Activated naive CD4-positive, alpha-beta T cell treated with anti-CD3 and anti-CD28 coated beads, Interleukin-2, amount 50 U/mL, for 24 hours (primary cell): ENCODE measurements around the gene CCN5.
"Not testable (repeated sequence)": the region's sequence is repeated elsewhere in the genome, so short reads cannot be mapped to it uniquely, and the experiment has no call there.

Source experiments
- H3K27ac Mint-ChIP-seq: one replicate; pipeline ENCODE4 v1.8.0; 2021; ENCODE audit warnings: mild to moderate bottlenecking, mixed read lengths
- H3K27me3 Mint-ChIP-seq: one replicate; pipeline ENCODE4 v1.8.0; 2021; ENCODE audit warnings: mixed read lengths
- H3K36me3 Mint-ChIP-seq: one replicate; pipeline ENCODE4 v1.8.0; 2021; ENCODE audit warnings: mixed read lengths
- H3K4me1 Mint-ChIP-seq: one replicate; pipeline ENCODE4 v1.8.0; 2021; ENCODE audit warnings: mixed read lengths
- H3K4me3 Mint-ChIP-seq: one replicate; pipeline ENCODE4 v1.8.0; 2021; ENCODE audit warnings: mild to moderate bottlenecking, mixed read lengths
- H3K9me3 Mint-ChIP-seq: one replicate; pipeline ENCODE4 v1.8.0; 2021; ENCODE audit warnings: mixed read lengths

CCN5 gene

DNA sequence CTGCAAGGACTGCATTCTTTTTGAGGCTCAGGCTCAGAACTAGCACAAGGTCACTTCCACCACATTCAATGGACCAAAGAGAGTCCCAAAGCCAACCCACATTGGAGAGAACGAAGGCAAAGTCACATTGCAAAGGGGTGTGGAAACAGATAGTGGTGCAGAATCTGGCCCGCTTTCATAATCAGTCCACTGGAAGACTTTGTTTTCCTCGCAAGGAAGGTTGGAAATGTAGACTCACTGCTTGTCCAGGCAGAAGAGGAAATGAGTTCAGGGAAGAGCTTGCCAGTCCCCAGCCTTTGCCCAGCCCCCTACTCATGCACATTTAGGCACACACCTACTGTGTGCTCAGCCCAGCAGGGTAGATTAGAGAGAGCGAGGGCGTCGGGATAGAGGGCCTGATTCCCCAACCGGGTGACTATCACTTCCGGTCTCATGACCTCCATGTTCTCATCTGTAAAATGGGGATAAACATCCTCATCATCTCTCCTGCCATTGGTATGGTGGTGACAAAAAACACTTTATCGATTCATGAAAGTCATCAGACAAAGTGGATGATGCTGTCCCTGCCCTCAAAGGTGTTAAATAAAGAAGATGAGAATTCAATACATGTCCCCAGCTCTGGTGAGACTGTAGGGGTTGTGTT is 24.3 kb upstream of the CCN5 start:
- H3K4me3 Mint-ChIP-seq: no peak overlapping the region
- peaks cover 1% of the 10 kb centered on the region for H3K27me3 Mint-ChIP-seq
- H3K36me3 Mint-ChIP-seq: no peaks in the 10 kb centered on the region
- no peak overlapping the region for H3K27ac Mint-ChIP-seq
- H3K4me1 Mint-ChIP-seq: no peaks in the 10 kb centered on the region
- no peaks in the 10 kb centered on the region for H3K9me3 Mint-ChIP-seq

DNA sequence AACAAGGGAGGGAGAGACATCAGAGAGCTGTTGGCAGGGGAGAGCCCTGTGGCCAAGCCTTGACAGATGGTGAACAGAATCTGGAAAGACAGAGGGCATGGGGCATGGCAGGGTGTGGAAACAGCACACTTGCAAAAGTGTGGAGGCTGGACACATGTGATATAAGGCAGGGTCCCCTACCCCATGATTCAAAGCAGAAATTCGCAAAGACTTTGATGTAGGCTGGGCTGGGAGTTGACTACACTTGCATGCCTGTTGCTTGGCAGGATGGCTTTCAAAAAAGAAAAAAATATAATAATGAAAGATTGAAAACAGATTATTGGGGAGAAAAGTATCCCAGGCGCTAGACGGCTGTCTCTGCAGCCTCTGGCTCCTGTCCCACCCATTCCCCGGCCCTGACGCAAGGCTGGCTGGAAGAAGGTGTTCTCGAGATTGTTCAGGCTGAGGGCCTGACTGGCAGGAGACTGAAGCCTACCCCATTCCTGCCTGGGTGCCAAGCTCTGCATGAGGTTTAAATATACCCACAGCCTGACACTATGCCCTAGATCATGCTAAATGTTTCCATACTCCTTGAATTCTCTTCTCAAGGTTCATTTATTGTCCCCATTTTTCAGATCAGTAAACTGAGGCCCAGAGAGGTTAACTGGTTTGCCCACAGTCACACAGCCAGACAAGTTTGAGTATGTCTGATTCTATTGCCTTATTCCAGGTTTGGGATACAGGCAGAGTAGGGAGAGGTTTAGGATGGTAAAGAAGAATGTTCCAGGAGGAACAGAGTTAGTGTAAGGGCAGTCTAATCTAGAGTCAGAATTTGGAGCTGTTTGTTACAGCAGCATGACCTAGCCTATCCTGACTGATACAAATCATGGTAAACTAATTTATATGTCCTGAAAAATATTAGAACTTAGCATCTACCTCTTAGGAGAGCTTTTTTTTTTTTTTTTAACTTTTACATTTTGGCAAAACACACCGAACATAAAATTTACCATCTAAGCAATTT is 23.4 kb upstream of the CCN5 start:
- Mint-ChIP-seq H3K4me3 (no peak overlapping the region), H3K9me3 (no peaks in the 10 kb centered on the region), H3K27ac (no peak overlapping the region), H3K4me1 (no peaks in the 10 kb centered on the region), H3K27me3 (peaks cover 1% of the 10 kb centered on the region), H3K36me3 (no peaks in the 10 kb centered on the region)

DNA sequence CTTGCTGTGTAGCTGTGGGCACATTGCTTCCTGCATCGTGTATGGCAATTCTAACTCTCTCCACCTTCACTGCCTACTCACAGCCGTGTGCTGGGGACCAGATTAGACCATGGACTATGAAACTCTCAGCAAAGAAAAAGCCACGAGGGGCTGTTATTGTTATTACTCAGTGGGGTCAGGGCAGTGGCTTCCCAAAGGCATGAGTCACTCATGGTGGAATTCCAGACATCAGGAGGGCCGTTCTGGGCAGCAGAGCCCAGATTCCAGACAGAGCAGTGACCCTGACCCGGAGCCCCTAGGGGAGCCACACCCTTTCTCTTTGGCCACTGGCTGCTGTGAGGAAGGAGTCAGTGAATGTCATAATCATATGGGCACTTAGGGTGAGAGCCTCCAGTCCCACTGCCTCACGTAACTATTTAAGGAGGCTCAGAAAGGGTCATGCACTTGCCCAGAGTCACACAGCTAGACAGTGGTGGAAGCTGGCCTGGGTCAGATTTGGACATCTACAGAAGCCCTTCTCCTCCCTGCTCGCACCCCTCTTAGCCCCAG is 22.2 kb upstream of the CCN5 start:
- H3K4me3 Mint-ChIP-seq: no peak overlapping the region
- no peak overlapping the region for H3K27ac Mint-ChIP-seq
- H3K27me3 Mint-ChIP-seq: no peaks in the 10 kb centered on the region
- H3K9me3 Mint-ChIP-seq: no peaks in the 10 kb centered on the region
- H3K36me3 Mint-ChIP-seq: no peaks in the 10 kb centered on the region
- H3K4me1 Mint-ChIP-seq: no peaks in the 10 kb centered on the region

DNA sequence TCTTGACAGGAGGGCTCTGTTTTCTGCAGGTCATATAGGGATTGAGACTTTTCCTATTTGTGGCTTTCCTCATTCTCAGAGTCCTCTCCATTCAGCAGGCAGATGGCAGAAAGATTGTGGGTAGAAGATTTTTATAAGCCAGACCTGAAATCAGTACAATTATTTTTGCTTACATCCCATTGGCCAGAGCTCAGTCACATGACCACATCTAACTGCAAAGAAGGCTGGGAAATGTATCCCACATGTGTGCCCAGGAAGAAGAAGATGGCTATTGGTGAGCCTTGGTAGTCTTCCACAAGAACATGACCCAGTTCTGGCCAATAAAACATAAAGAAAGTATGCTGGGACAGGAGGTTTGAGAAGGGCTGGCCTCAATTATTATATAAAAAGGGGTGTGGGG is 21.5 kb upstream of the CCN5 start:
- no peak overlapping the region for H3K27ac Mint-ChIP-seq
- no peak overlapping the region for H3K4me3 Mint-ChIP-seq
- no peaks in the 10 kb centered on the region for H3K4me1 Mint-ChIP-seq
- no peaks in the 10 kb centered on the region for H3K9me3 Mint-ChIP-seq
- H3K36me3 Mint-ChIP-seq: no peaks in the 10 kb centered on the region
- H3K27me3 Mint-ChIP-seq: no peaks in the 10 kb centered on the region

DNA sequence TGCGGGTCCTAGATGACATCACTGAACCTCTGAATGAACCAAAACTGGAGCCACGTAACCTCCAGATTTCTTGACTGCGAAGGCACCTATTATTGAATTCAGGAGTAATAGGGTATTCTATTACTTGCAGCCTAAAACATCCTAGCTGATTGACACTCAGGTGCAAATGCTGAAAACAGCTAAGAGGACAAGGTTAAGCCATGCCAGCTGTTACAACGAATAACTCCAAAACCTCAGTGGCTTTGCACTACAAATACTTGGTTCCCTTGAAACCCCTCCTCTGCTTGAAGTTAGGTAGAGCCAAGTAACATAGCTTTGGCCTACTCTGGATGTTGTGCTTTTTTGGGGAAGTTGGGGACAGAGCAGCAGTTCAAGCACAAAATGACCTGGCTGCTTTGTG is 21.0 kb upstream of the CCN5 start:
- Mint-ChIP-seq H3K27ac (no peak overlapping the region), H3K4me3 (no peak overlapping the region), H3K36me3 (no peaks in the 10 kb centered on the region), H3K27me3 (no peaks in the 10 kb centered on the region), H3K4me1 (no peaks in the 10 kb centered on the region), H3K9me3 (no peaks in the 10 kb centered on the region)

DNA sequence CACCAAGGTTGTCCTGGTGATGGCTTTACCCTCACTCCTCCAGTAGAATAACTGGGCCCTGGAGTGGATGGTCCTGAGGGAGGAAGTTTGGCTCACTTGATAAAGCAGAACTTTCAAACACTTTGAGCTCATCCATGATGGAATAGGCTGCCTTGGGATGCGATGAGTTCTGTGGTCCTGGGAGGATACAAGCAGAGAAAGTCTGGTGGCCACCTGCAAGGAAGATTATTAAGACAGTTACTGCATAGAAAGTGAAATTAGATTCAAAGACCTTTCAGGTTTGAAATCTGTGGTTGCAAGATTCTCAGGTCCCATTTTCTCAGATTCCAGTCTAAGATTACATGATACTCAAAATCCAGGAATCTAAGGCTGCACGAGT is 19.9 kb upstream of the CCN5 start:
- Mint-ChIP-seq H3K4me1 (no peaks in the 10 kb centered on the region), H3K4me3 (no peak overlapping the region), H3K27ac (no peak overlapping the region), H3K9me3 (no peaks in the 10 kb centered on the region), H3K36me3 (no peaks in the 10 kb centered on the region), H3K27me3 (no peaks in the 10 kb centered on the region)

DNA sequence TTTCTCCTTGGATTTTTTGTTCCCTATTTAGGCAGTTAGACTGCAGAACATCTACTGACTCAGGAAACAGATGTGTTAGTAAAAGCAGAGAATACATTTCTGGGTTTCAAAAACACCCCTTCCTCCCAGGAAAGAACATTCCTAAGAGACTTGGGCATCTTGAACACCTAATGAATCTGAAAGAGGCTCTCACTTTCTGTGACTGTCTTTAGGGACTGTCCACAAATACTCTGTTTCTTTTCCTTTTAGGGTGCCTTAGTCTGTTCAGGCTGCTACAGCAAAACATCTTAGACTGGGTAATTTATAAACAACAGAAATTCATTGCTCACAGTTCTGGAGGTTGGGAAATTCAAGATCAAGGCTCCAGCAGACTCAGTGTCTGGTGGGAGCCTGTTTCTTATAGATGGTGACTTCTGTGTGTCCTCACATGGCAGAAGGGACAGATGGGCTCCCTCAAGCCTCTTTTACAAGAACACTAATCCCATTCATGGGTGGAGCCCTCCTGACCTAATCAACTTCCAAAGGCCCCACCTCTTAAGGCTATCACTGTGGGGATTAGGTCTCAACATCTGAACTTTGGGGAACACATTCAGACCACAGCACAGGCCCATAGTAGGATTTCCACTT is 19.4 kb upstream of the CCN5 start:
- Mint-ChIP-seq H3K4me3 (no peak overlapping the region), H3K27ac (no peak overlapping the region), H3K27me3 (no peaks in the 10 kb centered on the region), H3K4me1 (no peaks in the 10 kb centered on the region), H3K9me3 (no peaks in the 10 kb centered on the region), H3K36me3 (no peaks in the 10 kb centered on the region)

DNA sequence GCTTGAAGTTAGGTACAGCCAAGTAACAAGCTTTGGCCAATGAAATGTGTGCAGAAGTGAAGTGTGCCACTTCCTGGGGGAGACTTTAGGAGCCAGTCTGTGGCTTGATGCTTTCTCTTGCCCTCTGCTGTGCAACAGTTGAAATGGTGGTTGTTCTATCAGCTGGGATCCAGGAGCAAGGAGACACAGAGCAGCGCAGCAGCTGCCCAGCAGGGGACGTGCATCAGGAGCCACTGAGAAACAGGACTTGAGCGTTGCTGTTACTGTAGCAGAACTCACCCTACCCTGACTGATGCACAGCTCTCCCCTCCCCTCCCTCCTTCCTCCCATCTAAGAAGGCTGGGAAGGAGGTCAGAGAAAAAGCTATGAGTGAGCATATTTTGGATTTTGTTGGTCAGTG is 18.9 kb upstream of the CCN5 start:
- H3K27me3 Mint-ChIP-seq: no peaks in the 10 kb centered on the region
- no peak overlapping the region for H3K27ac Mint-ChIP-seq
- H3K9me3 Mint-ChIP-seq: no peaks in the 10 kb centered on the region
- H3K36me3 Mint-ChIP-seq: no peaks in the 10 kb centered on the region
- H3K4me1 Mint-ChIP-seq: no peaks in the 10 kb centered on the region
- no peak overlapping the region for H3K4me3 Mint-ChIP-seq

DNA sequence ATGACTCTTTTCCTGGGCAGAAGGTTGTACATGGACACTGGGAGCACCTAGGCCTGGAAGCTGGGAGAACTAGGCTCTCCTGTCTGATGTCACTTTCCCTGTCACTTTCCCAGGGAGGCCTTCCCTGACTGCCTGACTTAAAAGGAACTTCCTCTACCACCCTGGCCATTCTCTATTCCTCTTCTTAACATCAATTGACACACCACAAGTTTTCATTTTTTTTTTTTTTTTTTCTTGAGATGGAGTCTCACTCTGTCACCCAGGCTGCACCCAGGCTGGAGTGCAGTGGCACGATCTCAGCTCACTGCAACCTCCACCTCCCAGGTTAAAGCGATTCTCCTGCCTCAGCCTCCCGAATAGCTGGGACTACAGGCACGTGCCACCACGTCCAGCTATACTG is 18.1 kb upstream of the CCN5 start:
- H3K27ac Mint-ChIP-seq, H3K4me1 Mint-ChIP-seq, H3K9me3 Mint-ChIP-seq, H3K4me3 Mint-ChIP-seq, H3K36me3 Mint-ChIP-seq, H3K27me3 Mint-ChIP-seq: not testable (repeated sequence)

DNA sequence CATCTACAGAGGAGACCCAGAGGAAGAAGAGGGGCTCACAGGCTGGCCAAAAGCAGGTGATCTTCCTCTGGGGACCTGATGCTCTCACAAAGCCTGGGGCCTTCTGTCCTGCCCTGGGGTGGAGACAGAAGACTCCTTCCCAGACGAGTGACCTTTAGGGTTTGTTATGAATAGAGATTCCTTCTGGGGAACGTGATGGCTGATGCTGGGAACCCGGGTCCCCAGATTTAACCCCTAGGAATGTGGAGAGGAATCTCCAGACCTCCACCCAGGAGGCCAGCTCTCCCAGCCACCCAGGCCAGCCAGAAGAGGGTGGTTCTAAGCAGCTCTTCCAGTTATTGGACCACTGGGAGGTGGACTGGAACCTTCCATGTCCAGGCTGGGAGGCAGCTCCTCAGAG is 16.8 kb upstream of the CCN5 start:
- Mint-ChIP-seq H3K4me1 (no peaks in the 10 kb centered on the region), H3K36me3 (no peaks in the 10 kb centered on the region), H3K27me3 (no peaks in the 10 kb centered on the region), H3K9me3 (no peaks in the 10 kb centered on the region), H3K27ac (no peak overlapping the region), H3K4me3 (no peak overlapping the region)

DNA sequence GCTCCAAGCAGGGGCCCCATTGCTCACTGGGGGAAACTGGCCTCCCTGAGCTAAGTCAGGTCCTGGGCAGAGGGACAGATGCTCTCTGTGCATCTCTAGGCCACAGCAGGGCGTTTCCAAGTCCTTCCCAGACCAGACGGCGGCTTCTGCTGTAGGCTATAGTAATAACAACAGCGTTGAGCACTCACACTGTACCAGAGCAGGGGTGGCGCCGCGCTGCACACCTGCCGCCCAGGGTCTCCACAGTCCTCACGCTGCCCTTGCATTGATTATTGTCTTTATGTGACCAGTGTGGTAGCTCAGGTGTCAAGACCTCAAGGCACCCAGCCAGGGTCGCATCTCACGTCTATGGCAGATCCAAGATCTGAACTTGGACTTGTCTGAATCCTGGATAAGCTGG is 14.9 kb upstream of the CCN5 start:
- Mint-ChIP-seq H3K27me3 (no peaks in the 10 kb centered on the region), H3K4me3 (no peak overlapping the region), H3K4me1 (no peaks in the 10 kb centered on the region), H3K27ac (no peak overlapping the region), H3K36me3 (no peaks in the 10 kb centered on the region), H3K9me3 (no peaks in the 10 kb centered on the region)

DNA sequence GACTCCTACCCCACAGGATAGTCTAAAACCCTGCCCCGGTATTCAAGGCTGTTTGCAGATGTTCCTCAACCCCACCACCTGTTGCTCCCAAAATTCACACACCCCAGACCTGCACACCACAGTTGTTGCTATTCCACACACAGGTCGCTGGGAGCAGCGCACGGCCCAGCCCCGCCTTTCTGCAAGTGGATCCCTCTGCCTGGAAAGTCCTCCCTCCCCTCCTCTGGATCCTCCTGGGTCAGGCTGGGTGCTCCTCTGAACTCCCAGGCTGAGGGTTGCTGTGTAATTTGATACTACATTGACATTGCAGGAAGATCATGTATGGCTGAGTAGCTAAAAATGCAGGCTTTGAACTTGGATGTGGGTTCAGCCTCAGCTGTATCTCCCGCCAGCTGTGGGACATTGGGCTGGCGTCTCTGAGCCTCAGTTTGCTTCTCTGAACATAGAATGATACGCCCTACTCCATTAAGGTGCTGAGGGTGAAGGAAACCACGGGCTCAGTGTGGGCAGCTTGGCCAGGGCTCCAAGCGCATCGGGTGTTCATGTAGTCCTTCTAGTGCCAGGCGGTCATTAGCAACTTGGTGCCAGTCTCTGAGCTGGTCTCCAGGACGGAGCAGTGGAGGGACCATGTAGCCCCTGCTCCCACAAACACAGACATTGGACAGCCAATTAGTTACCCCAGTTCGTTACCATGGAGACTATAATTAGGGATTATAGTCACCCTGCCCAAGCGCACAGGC is 13.9 kb upstream of the CCN5 start:
- H3K4me1 Mint-ChIP-seq: no peaks in the 10 kb centered on the region
- H3K27ac Mint-ChIP-seq: no peak overlapping the region
- no peaks in the 10 kb centered on the region for H3K9me3 Mint-ChIP-seq
- H3K4me3 Mint-ChIP-seq: no peak overlapping the region
- H3K27me3 Mint-ChIP-seq: no peaks in the 10 kb centered on the region
- no peaks in the 10 kb centered on the region for H3K36me3 Mint-ChIP-seq

DNA sequence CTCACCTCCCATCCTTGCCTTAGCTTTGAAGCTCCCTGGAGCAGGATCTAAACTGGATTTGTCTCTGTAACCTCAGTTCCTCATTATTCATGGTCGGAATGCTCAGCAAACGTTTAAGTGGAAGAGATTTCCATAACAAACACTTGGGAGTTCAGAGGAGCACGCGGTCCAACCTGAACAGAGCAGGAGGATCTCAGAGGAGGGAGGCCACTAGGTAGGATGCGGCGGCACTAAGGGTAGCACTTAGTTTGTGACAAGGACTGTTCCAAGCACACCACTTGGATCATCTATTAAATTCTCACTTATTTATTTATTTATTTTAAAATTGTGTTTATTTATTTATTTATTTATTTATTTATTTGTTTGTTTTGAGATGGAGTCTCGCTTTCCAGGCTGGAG is 13.3 kb upstream of the CCN5 start:
- Mint-ChIP-seq H3K36me3 (no peaks in the 10 kb centered on the region), H3K4me1 (no peaks in the 10 kb centered on the region), H3K27ac (no peak overlapping the region), H3K4me3 (no peak overlapping the region), H3K9me3 (no peaks in the 10 kb centered on the region), H3K27me3 (no peaks in the 10 kb centered on the region)

DNA sequence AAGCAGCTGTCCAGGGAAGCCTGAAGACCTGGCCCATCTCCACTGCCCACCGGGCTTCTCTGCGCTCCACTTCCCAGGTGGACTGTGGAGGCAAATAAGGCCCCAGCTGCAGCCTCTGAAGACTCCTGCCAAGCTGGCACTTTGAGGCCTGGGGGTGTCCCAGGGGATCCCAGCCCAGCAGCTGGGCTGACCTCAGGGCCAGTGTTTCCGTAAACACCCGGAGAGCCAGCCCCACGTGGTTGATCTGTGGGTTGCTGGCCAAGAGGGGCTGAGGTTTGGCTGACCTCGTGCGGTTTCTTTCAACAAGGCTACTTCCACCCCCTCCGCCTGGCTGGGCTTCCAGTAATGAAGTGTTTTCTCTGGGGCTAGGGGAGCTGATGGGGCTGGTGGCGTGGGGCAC is 12.4 kb upstream of the CCN5 start:
- H3K9me3 Mint-ChIP-seq: no peaks in the 10 kb centered on the region

DNA sequence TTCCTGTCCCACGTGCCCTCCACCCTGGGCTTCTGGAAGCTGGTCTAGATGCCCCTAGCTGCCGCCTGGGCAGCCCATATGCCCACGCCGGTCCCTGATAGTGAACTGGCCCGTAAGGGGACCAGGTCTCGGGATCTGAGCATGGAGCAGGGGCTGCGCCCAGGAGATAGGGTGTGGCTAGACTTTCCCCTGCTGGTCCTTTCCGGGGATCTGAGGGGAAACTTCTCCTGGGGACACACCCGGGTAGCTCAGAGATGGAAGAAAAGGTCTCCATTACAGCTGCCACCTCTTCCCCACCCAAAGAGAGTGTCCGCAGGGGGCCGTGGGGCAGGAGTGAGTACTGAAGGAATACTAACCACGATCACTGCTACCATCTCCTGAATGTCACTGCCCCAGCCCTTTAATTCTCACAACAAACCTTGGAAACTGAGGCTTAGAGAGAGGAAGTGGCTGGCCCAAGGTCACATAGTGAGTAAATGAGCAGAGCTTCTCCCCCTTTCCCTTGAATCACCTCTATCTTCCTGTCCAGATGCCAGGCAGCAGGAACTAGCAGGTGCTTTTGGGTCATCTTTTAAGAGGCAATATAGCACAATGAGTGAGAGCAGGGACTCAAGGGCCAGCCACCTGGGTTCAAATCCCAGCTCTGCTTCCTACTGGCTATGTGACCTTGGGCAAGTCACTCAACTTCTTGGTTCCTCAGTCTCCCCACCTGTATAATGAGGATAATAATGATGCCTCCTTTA is 11.8 kb upstream of the CCN5 start:
- H3K27me3 Mint-ChIP-seq: no peaks in the 10 kb centered on the region
- H3K27ac Mint-ChIP-seq: no peak overlapping the region
- H3K9me3 Mint-ChIP-seq: no peaks in the 10 kb centered on the region
- no peaks in the 10 kb centered on the region for H3K4me1 Mint-ChIP-seq
- H3K4me3 Mint-ChIP-seq: no peak overlapping the region
- H3K36me3 Mint-ChIP-seq: no peaks in the 10 kb centered on the region

More for the DNA sequence above, 12.4 kb upstream of the CCN5 start:
- Mint-ChIP-seq H3K36me3 (no peaks in the 10 kb centered on the region), H3K27ac (no peak overlapping the region), H3K4me3 (no peak overlapping the region), H3K27me3 (no peaks in the 10 kb centered on the region), H3K4me1 (no peaks in the 10 kb centered on the region)
